Activated B cell treated with CpG ODN at 0.5 μM for 24 hours (primary cell): Measurements from ENCODE around the gene NANS. TPM values are rescaled to one million over a fixed set of nuclear protein-coding genes. Genes with fewer than 3 reads are reported as not detected.

Experiments used
- ATAC-seq: fragments of 200-7000 bp; cut with Tn5 transposase; one replicate; pipeline ENCODE4 v1.10.0; 2021; ENCODE audit warnings: low read depth, mild to moderate bottlenecking, moderate library complexity
- CTCF ChIA-PET: fragments of 350-600 bp; sonication (Branson Sonifier 250); formaldehyde crosslinking; loops from one replicate; lab custom pipeline; 2021; ENCODE audit warnings: antibody characterized with exemption; lab: Charles Lee
- POLR2A ChIA-PET: fragments of 350-600 bp; sonication (Branson Sonifier 250); formaldehyde crosslinking; loops from one replicate; lab custom pipeline; 2021; ENCODE audit warnings: antibody characterized with exemption; lab: Charles Lee
- DNase-seq: peaks from one replicate; pipeline ENCODE4 v3.0.0; 2022
- H3K27ac Mint-ChIP-seq: one replicate; pipeline ENCODE4 v1.8.0; 2020; ENCODE audit warnings: mixed read lengths
- H3K27me3 Mint-ChIP-seq: one replicate; pipeline ENCODE4 v1.8.0; 2021; ENCODE audit warnings: mixed read lengths
- H3K36me3 Mint-ChIP-seq: one replicate; pipeline ENCODE4 v1.8.0; 2021; ENCODE audit warnings: low read depth, mixed read lengths
- H3K4me1 Mint-ChIP-seq: one replicate; pipeline ENCODE4 v1.8.0; 2021; ENCODE audit warnings: mixed read lengths
- H3K4me3 Mint-ChIP-seq: one replicate; pipeline ENCODE4 v1.8.0; 2020; ENCODE audit warnings: mild to moderate bottlenecking, mixed read lengths
- H3K9me3 Mint-ChIP-seq: one replicate; pipeline ENCODE4 v1.8.0; 2020; ENCODE audit warnings: mixed read lengths
- intact Hi-C: fragments of 100-400 bp; cut with micrococcal nuclease; formaldehyde crosslinking; loops from one replicate; pipeline ENCODE4 v1.15.1; 2024
- total RNA-seq: library from RNA; stranded (reverse); gene quantifications from 2 replicates; pipeline ENCODE4 v1.2.3, GENCODE V29; 2022
- TF ChIP-seq, protein P1 (sequence below): fragments of 200-600 bp; IDR thresholded peaks from one replicate; pipeline ENCODE4 v1.8.0; 2022; ENCODE audit warnings: antibody characterized with exemption, mild to moderate bottlenecking

The NANS gene
- total RNA-seq, 1 donor from 2014 or later = 21.8 TPM

DNA sequence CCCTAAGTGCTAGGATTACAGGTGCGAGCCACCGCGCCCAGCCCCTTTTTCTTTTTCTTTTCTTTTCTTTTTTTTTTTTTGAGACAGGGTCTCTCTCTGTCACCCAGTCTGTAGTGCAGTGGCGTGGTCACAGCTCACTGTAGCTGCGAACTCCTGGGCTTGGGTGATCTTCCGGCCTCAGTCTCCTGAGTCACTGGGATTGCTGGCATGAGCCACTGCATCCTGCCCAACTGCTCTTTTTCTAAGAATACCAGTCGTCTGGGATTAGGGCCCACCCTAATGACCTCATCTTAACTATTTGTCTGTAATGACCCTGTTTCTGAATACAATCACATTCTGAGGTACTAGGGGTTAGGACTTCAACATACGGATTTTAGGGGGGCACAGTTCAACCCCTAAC lies 34.1 kb upstream of the NANS start:
- TF ChIP-seq, protein P1, sequence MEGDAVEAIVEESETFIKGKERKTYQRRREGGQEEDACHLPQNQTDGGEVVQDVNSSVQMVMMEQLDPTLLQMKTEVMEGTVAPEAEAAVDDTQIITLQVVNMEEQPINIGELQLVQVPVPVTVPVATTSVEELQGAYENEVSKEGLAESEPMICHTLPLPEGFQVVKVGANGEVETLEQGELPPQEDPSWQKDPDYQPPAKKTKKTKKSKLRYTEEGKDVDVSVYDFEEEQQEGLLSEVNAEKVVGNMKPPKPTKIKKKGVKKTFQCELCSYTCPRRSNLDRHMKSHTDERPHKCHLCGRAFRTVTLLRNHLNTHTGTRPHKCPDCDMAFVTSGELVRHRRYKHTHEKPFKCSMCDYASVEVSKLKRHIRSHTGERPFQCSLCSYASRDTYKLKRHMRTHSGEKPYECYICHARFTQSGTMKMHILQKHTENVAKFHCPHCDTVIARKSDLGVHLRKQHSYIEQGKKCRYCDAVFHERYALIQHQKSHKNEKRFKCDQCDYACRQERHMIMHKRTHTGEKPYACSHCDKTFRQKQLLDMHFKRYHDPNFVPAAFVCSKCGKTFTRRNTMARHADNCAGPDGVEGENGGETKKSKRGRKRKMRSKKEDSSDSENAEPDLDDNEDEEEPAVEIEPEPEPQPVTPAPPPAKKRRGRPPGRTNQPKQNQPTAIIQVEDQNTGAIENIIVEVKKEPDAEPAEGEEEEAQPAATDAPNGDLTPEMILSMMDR = no peak
- ChIA-PET POLR2A (no interaction called here), CTCF (no interaction called here)
- peaks cover 41% of the 10 kb centered on the region for H3K36me3 Mint-ChIP-seq
- ATAC-seq (no peak), DNase-seq (no peak)
- H3K4me1 Mint-ChIP-seq = no peaks in the 10 kb centered on the region
- H3K9me3 Mint-ChIP-seq = no peaks in the 10 kb centered on the region
- H3K4me3 Mint-ChIP-seq = no peak overlapping the region
- intact Hi-C loops = no loop called here
- H3K27me3 Mint-ChIP-seq = no peaks in the 10 kb centered on the region
- H3K27ac Mint-ChIP-seq = no peak overlapping the region

DNA sequence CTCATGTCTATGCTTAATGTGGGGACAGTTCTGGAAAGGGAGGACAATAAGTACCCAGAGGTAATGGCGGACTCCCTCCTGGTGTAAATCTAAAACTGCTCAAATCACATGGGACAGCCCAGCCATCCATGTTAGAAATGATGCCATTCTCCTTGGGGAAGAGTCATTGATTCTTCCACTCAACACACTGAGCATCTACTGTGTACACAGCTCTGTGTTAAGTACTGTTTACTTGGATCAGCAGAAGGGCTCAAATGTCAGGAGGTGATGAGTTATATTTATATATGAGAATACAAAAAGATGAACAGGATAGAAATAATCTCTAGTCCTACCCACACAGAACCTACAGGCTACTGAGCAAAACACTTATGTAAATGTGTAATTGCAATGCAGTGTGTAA lies 31.8 kb upstream of the NANS start:
- Mint-ChIP-seq H3K4me3 (no peak overlapping the region), H3K4me1 (no peaks in the 10 kb centered on the region), H3K36me3 (peaks cover 19% of the 10 kb centered on the region), H3K27me3 (no peaks in the 10 kb centered on the region), H3K9me3 (no peaks in the 10 kb centered on the region), H3K27ac (no peak overlapping the region)
- TF ChIP-seq, protein P1 = no peak
- intact Hi-C loops = no loop called here
- ChIA-PET POLR2A (no interaction called here), CTCF (no interaction called here)
- DNase-seq (no peak), ATAC-seq (no peak)

DNA sequence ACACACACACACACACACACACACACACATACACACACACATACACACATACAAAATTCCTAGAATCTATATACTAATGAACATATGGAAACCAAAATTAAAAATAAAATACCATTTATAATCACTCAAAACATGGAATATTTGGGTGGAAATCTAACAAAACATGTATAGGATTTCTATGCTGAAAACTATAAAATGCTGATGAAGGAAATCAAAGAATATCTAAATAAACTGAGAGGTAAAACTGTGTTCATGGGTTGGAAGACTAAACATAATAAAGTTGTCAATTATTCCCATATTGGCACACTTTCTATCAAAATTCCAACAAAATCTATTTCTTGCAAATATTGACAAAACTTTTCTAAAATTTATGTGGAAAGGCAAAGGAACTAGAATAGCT lies 25.4 kb upstream of the NANS start:
- H3K27ac Mint-ChIP-seq = no peak overlapping the region
- H3K4me1 Mint-ChIP-seq = peaks cover 32% of the 10 kb centered on the region
- POLR2A ChIA-PET = no interaction called here
- H3K4me3 Mint-ChIP-seq = no peak overlapping the region
- TF ChIP-seq, protein P1 = no peak
- no peaks in the 10 kb centered on the region for H3K27me3 Mint-ChIP-seq
- peaks cover 3% of the 10 kb centered on the region for H3K36me3 Mint-ChIP-seq
- CTCF ChIA-PET = no interaction called here
- H3K9me3 Mint-ChIP-seq = no peaks in the 10 kb centered on the region
- ATAC-seq = no peak
- intact Hi-C loops = no loop called here
- no peak for DNase-seq

DNA sequence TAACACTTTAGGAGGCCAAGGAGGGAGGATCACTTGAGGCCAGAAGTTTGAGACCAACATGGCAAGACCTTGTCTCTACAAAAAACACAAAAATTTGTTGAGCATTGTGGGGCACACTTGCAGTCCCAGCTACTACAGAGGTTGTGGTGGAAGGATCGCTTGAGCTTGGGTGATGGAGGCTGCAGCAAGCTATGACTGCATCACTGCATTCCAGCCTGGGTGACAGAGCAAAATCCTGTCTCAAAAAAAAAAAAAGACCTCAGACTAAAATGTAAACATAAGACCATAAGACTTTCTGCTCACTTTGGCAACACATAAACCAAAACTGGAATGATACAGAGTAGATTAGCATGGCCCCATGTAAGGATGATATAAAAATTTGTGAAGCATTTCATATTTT lies 24.6 kb upstream of the NANS start:
- intact Hi-C loops = no loop called here
- TF ChIP-seq, protein P1 = no peak

DNA sequence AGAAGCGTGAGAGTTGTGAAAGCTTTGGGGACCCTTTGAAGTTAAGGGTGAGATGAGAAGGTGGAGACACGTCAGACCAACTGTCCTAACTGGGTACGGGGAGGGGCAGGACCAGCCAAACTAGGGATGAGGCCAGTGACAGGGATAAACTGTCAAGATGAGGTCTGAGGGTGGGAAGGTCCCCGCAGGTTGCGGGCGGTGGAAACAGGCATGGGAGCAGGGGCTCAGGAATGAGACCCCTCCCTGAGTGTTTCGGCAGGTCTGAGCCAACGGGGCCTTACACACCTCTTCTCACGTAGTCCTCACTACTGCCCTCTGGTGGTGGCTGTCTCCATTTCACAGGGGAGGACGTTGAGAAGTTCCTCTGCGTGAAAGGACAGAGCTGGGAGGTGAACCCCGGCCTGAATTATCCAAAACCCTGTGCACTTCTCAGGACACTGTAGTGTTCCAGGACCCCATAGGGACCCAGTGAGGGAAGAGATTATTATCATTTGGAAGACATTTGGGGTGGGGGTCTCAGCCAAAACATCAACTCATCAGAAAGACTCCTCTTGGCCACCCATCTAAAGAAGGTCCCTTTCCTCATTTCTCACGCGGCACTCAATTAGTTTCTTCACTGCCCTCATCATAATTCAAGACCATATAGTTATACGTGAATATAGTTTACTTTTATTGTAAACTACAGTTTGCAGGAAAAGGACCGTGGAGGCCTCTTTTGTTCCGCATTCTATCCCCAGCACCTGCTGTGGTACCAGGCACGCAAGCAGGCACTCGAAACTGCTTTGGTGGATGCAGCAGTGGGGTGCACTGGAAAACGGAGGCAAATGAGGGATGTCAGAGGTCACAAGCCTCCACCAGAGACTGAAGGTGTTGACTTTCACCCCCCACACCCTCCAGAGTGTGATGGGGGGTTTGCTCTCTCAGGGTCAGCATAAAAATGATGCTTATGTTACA lies 21.7 kb upstream of the NANS start:
- TF ChIP-seq, protein P1 = no peak
- peak overlapping the region; percentile 36 for H3K27ac Mint-ChIP-seq
- H3K9me3 Mint-ChIP-seq = no peaks in the 10 kb centered on the region
- peak; percentile 89 for ATAC-seq
- intact Hi-C loops = loop anchor here (1.0 to 2.0 kb wide), 7 partner anchors 10 to 325 kb away; partner anchors contain the start of genes ANP32B and NANS
- H3K27me3 Mint-ChIP-seq = no peaks in the 10 kb centered on the region
- no peaks in the 10 kb centered on the region for H3K36me3 Mint-ChIP-seq
- DNase-seq = peak; percentile 73
- ChIA-PET CTCF (interaction anchor here (0.6 to 4.6 kb wide), 13 partner anchors 10 to 159 kb away, joined by 3 to 49 read pairs (median 5); partner anchors contain the start of genes ANP32B, NANS and TRMO), POLR2A (interaction anchor here (0.6 to 1.3 kb wide), 6 partner anchors 10 to 566 kb away, joined by 3 to 9 read pairs (median 3); partner anchors contain the start of genes NANS and TRMO)
- peaks cover 47% of the 10 kb centered on the region for H3K4me1 Mint-ChIP-seq
- peak overlapping the region; percentile 1 for H3K4me3 Mint-ChIP-seq

More for the DNA sequence above, 24.6 kb upstream of the NANS start:
- Mint-ChIP-seq H3K27me3 (no peaks in the 10 kb centered on the region), H3K9me3 (no peaks in the 10 kb centered on the region), H3K27ac (no peak overlapping the region), H3K4me1 (peaks cover 33% of the 10 kb centered on the region), H3K36me3 (no peaks in the 10 kb centered on the region), H3K4me3 (no peak overlapping the region)
- no peak for DNase-seq
- CTCF ChIA-PET = interaction anchor here (0.6 to 4.6 kb wide), 2 partner anchors 18 to 109 kb away, joined by 3 to 49 read pairs; partner anchors contain the start of gene TRMO
- ATAC-seq = no peak
- POLR2A ChIA-PET = no interaction called here
